ENCODE measurements around the gene CTDSPL.
A peak's percentile ranks its signal among the peaks of the same experiment; 100 is the strongest.

Gene CTDSPL

DNA sequence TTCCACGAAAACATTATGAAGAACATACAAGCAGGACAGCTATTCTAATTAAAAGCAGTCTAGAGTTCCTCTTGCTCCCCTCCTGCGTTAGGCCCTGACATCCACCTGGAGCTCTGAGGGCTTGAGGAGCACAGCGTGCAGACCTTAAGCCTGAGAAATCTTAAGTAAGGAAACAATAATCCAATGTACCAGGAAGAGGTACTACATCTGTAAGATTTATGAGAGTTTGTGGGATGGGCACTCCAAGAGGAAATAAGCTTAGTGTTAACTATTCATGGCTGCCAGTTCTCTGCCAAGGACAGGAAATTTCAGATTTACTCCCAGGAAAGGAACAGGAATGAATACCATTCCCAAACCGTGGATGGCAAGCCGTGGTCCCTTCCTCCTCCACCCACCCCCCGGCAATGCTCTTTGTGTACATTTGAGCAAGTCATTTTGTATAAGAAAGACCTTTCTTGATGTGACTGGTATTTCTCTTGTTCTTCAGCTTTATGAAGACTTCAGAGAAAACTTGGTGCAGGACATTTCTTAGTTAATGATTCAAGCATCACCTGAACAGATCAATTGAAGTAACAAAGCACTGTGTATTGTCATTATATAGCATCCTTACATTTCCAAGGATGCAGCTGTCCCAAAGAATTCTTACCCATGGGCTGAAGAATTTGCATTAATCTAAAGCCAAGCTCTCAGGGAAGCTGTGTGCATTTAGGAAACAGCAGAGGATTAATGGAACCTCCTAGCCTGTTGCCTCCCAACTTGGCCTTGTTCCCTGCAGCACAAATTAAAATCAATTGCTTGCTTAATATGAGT, 100.1 kb downstream of the CTDSPL start:
- peak overlapping the region; percentile 81 to 86 for H3K27ac ChIP-seq (ENCODE audit: low read depth in 2 of 2, low read length in 2 of 2)

DNA sequence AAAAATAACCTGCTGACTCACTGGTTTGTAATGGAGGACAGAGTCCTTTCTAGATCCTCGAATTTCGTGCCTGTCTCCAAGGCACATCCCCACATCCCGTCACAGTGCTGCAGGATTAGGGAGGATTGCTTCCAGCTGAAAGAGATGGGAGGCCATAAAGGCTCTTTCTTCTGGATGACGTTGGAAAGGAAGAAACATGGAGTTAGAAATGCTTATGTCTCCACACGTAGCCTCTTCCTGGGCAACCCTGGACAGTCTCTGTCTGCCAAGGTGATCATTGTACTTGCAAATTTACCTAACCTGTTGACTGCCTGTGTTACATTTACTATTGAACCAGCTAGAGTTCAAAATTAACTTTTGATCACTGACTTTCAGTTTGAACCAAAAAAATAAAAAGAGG, 101.3 kb downstream of the CTDSPL start:
- H3K4me3 ChIP-seq (ENCODE audit: low read length in 2 of 2) = no peak overlapping the region
- H3K4me1 ChIP-seq (ENCODE audit: control insufficient read depth in 2 of 2, insufficient read depth in 2 of 2, low read length in 2 of 2) = peaks cover 23 to 44% of the 10 kb centered on the region in 2 donors
- no peaks in the 10 kb centered on the region for H3K27me3 ChIP-seq (ENCODE audit: control insufficient read depth in 2 of 2, insufficient read depth in 2 of 2, low read length in 2 of 2)
- H3K27ac ChIP-seq (ENCODE audit: low read depth in 2 of 2, low read length in 2 of 2) = peak overlapping the region; percentile 59 to 74
- H3K36me3 ChIP-seq (ENCODE audit: control insufficient read depth in 2 of 2, insufficient read depth in 2 of 2, low read length in 2 of 2) = no peaks in the 10 kb centered on the region
- H3K9me3 ChIP-seq (ENCODE audit: control insufficient read depth in 2 of 2, low read length in 2 of 2) = no peaks in the 10 kb centered on the region
- H3K9ac ChIP-seq (ENCODE audit: low read depth in 1 of 2, low read length in 2 of 2) = no peak overlapping the region

More for the DNA sequence above, 100.1 kb downstream of the CTDSPL start:
- no peaks in the 10 kb centered on the region for H3K36me3 ChIP-seq (ENCODE audit: control insufficient read depth in 2 of 2, insufficient read depth in 2 of 2, low read length in 2 of 2)
- peak overlapping the region in 1 of 2 donors; percentile 31 for H3K9ac ChIP-seq (ENCODE audit: low read depth in 1 of 2, low read length in 2 of 2)
- no peaks in the 10 kb centered on the region for H3K27me3 ChIP-seq (ENCODE audit: control insufficient read depth in 2 of 2, insufficient read depth in 2 of 2, low read length in 2 of 2)
- no peaks in the 10 kb centered on the region for H3K9me3 ChIP-seq (ENCODE audit: control insufficient read depth in 2 of 2, low read length in 2 of 2)
- H3K4me1 ChIP-seq (ENCODE audit: control insufficient read depth in 2 of 2, insufficient read depth in 2 of 2, low read length in 2 of 2) = peaks cover 23 to 49% of the 10 kb centered on the region in 2 donors
- H3K4me3 ChIP-seq (ENCODE audit: low read length in 2 of 2) = no peak overlapping the region

DNA sequence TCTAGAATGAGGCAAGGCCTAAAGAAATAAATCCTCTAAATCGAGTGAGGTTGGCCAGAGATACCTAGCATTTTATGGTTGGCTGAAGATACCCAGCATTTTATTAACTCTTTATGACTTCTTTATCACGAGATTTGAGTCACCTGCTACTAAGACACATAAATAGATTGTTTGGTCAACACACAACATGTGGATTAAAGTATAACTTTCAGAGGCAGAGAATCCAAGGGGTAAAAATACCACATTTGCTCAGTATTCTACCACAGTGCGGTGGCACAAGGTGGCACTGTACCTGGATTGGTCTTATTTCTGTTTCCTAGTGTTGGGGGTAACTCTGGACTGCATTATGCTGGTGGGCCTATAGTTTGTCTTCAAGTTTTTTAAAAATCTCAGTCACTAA, 102.0 kb downstream of the CTDSPL start:
- Histone ChIP-seq H3K27ac (ENCODE audit: low read depth in 2 of 2, low read length in 2 of 2) (peak overlapping the region; percentile 59 to 74), H3K9me3 (ENCODE audit: control insufficient read depth in 2 of 2, low read length in 2 of 2) (no peaks in the 10 kb centered on the region), H3K27me3 (ENCODE audit: control insufficient read depth in 2 of 2, insufficient read depth in 2 of 2, low read length in 2 of 2) (no peaks in the 10 kb centered on the region), H3K36me3 (ENCODE audit: control insufficient read depth in 2 of 2, insufficient read depth in 2 of 2, low read length in 2 of 2) (peaks cover 0 to 2% of the 10 kb centered on the region in 2 donors), H3K9ac (ENCODE audit: low read depth in 1 of 2, low read length in 2 of 2) (no peak overlapping the region), H3K4me1 (ENCODE audit: control insufficient read depth in 2 of 2, insufficient read depth in 2 of 2, low read length in 2 of 2) (peaks cover 23 to 44% of the 10 kb centered on the region in 2 donors), H3K4me3 (ENCODE audit: low read length in 2 of 2) (no peak overlapping the region)

DNA sequence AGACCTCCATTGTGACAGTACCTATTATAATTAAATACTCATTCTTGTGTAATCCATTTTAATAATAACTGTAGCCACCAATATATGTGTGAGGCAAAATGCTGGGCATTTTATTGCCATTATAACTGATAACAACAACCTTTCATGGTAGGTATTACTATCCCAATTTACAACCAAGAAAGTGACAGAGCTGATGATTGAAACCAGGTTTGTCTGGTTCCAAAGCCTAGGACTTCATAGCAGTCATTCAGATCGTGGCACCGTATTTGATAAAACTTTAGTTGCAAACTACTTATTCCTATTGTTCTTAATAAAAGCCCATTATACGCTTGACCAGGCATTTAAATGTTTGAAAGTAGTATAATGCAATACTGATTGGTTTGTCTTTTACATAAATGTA, 102.5 kb downstream of the CTDSPL start:
- Histone ChIP-seq H3K9ac (ENCODE audit: low read depth in 1 of 2, low read length in 2 of 2) (peak overlapping the region in 1 of 2 donors; percentile 33), H3K27ac (ENCODE audit: low read depth in 2 of 2, low read length in 2 of 2) (peak overlapping the region; percentile 69 to 77), H3K4me3 (ENCODE audit: low read length in 2 of 2) (peak overlapping the region in 1 of 2 donors; percentile 5), H3K4me1 (ENCODE audit: control insufficient read depth in 2 of 2, insufficient read depth in 2 of 2, low read length in 2 of 2) (peaks cover 23 to 44% of the 10 kb centered on the region in 2 donors), H3K36me3 (ENCODE audit: control insufficient read depth in 2 of 2, insufficient read depth in 2 of 2, low read length in 2 of 2) (peaks cover 0 to 4% of the 10 kb centered on the region in 2 donors), H3K9me3 (ENCODE audit: control insufficient read depth in 2 of 2, low read length in 2 of 2) (no peaks in the 10 kb centered on the region), H3K27me3 (ENCODE audit: control insufficient read depth in 2 of 2, insufficient read depth in 2 of 2, low read length in 2 of 2) (no peaks in the 10 kb centered on the region)

DNA sequence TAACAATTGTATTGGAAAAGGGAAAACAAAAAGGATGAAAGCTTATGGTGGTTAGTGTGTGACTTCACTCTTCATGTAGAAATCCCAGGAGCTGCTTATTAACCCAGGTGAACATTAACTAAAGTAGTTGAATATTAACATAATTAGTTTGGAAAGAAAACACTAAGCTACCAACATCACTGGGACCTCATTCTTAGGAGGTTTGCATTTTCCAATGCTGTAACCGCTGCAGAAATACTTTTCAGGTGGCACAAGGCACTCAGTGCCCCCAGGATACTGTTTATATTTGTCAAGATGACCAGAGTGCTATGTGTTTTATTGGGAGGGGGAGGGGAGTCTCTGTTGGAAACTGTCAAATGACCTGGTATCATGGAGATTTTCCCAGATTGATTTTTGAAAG, 103.0 kb downstream of the CTDSPL start:
- Histone ChIP-seq H3K36me3 (ENCODE audit: control insufficient read depth in 2 of 2, insufficient read depth in 2 of 2, low read length in 2 of 2) (peaks cover 0 to 4% of the 10 kb centered on the region in 2 donors), H3K9ac (ENCODE audit: low read depth in 1 of 2, low read length in 2 of 2) (peak overlapping the region in 1 of 2 donors; percentile 33), H3K9me3 (ENCODE audit: control insufficient read depth in 2 of 2, low read length in 2 of 2) (no peaks in the 10 kb centered on the region), H3K4me1 (ENCODE audit: control insufficient read depth in 2 of 2, insufficient read depth in 2 of 2, low read length in 2 of 2) (peaks cover 23 to 44% of the 10 kb centered on the region in 2 donors), H3K27me3 (ENCODE audit: control insufficient read depth in 2 of 2, insufficient read depth in 2 of 2, low read length in 2 of 2) (no peaks in the 10 kb centered on the region), H3K4me3 (ENCODE audit: low read length in 2 of 2) (peak overlapping the region in 1 of 2 donors; percentile 5), H3K27ac (ENCODE audit: low read depth in 2 of 2, low read length in 2 of 2) (peak overlapping the region; percentile 69 to 77)

DNA sequence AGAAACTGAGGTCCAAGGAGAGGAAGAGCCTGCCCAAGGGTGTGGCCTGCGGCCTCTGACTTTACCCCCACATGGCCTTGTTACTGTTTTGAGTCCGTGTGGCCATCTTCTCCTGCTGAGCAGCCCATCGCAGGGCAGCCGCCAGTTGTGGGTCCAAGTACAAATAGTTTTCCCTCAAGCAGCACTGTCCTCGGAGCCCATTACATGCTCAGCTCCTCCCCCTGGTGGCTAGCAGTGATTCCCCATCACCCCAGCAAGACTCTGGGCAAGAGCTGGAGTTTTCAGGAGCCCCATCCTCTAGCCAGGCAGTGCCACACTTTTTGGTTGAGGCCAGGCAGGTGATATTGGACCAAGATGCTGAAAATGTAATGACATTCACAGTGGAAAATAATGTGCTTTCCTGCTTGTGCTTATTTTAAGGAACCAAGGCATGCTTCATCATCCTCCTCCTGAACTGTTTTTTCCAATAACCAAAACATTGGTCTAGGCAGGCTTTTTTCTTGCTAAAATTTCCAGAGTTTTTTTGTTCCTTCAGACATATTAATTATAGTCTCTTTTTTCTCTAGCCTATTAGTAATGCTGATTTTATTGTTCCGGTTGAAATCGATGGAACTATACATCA, 105.7 kb downstream of the CTDSPL start:
- H3K27me3 ChIP-seq (ENCODE audit: control insufficient read depth in 2 of 2, insufficient read depth in 2 of 2, low read length in 2 of 2) = no peaks in the 10 kb centered on the region
- no peaks in the 10 kb centered on the region for H3K9me3 ChIP-seq (ENCODE audit: control insufficient read depth in 2 of 2, low read length in 2 of 2)
- H3K4me3 ChIP-seq (ENCODE audit: low read length in 2 of 2) = no peak overlapping the region
- H3K4me1 ChIP-seq (ENCODE audit: control insufficient read depth in 2 of 2, insufficient read depth in 2 of 2, low read length in 2 of 2) = peaks cover 11 to 31% of the 10 kb centered on the region in 2 donors
- no peak overlapping the region for H3K9ac ChIP-seq (ENCODE audit: low read depth in 1 of 2, low read length in 2 of 2)
- peaks cover 0 to 6% of the 10 kb centered on the region in 2 donors for H3K36me3 ChIP-seq (ENCODE audit: control insufficient read depth in 2 of 2, insufficient read depth in 2 of 2, low read length in 2 of 2)
- H3K27ac ChIP-seq (ENCODE audit: low read depth in 2 of 2, low read length in 2 of 2) = no peak overlapping the region

DNA sequence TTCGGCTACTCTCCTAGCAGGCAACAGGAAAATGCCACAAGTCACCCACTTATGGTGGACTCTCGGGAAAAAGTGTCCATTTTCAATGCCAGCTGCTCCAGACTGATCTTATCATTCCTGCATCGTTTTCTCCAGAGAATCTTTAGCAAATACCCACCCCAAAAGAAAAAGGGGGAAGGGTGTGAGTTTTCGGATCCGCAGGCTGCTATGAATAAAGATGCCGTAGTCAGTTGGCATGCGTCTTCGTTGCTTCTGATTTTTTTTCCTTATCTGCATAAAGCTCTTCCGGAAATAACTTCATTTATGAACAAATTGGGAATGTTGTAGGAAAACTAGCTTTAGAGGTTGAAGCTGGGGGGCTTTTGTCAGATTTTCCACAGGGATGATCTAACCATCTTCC, 106.5 kb downstream of the CTDSPL start:
- Histone ChIP-seq H3K4me1 (ENCODE audit: control insufficient read depth in 2 of 2, insufficient read depth in 2 of 2, low read length in 2 of 2) (peaks cover 7 to 25% of the 10 kb centered on the region in 2 donors), H3K36me3 (ENCODE audit: control insufficient read depth in 2 of 2, insufficient read depth in 2 of 2, low read length in 2 of 2) (peaks cover 0 to 8% of the 10 kb centered on the region in 2 donors), H3K9me3 (ENCODE audit: control insufficient read depth in 2 of 2, low read length in 2 of 2) (no peaks in the 10 kb centered on the region), H3K27ac (ENCODE audit: low read depth in 2 of 2, low read length in 2 of 2) (no peak overlapping the region), H3K9ac (ENCODE audit: low read depth in 1 of 2, low read length in 2 of 2) (no peak overlapping the region), H3K4me3 (ENCODE audit: low read length in 2 of 2) (no peak overlapping the region), H3K27me3 (ENCODE audit: control insufficient read depth in 2 of 2, insufficient read depth in 2 of 2, low read length in 2 of 2) (no peaks in the 10 kb centered on the region)

DNA sequence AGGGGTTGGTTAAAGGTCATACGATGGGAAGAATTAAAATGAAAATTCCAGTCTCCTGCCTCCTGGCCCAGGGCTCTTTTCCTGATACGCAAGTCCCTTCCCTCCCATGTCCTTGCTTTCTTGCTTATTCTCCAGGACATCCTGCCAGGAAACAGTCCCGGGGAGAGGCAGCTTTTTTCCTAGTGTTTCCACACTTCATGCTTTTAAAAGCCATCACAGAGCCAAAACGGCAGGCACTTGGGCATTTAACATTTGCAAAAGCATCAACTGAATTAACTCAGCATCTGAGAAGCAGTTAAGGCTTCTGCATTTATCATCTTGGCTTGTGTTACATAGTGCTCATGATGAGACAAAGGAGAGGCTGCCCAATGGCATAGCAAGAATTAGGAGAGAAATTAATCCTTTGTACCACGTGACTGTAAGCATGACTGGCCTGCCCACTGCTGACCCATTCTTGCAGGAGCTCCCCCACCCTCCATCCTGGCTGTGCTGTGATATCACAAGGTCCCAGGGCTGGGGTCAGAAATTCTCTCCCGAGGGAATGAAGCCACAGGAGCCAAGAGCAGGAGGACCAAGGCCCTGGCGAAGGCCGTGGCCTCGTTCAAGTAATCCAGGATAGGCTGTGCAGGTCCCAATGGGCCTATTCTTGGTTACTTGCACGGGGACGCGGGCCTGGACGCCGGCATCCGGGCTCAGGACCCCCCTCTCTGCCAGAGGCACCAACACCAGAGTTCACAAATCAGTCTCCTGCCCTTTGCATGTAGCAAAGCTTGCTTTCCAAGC, 107.3 kb downstream of the CTDSPL start:
- peaks cover 6 to 18% of the 10 kb centered on the region in 2 donors for H3K4me1 ChIP-seq (ENCODE audit: control insufficient read depth in 2 of 2, insufficient read depth in 2 of 2, low read length in 2 of 2)

DNA sequence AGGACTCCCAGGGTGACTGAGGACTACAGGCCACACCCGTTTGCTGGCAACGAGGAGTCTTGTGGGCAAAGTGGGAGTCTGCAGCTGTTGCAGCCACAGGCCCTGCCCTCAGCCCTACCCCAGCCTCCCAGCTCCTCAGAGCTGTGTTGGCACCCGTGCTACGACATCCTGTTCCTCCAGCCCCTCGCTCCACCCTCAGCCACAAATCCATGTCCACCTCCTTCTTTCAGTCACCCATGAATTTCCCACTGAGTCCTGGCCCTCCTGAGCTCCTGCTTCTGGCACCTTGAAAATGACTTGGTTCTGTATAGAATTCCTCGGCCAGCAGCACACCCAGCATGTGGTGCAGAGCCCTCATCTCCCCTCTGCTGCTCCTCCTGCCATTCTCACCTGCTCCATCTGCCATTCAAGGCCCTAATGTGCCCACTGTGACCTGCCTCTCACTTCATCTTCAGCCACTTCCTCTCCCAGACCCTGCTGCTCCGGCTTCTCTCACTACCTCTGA, 108.0 kb downstream of the CTDSPL start:
- Histone ChIP-seq H3K4me3 (ENCODE audit: low read length in 2 of 2) (no peak overlapping the region), H3K9me3 (ENCODE audit: control insufficient read depth in 2 of 2, low read length in 2 of 2) (no peaks in the 10 kb centered on the region), H3K27ac (ENCODE audit: low read depth in 2 of 2, low read length in 2 of 2) (no peak overlapping the region), H3K36me3 (ENCODE audit: control insufficient read depth in 2 of 2, insufficient read depth in 2 of 2, low read length in 2 of 2) (peaks cover 3 to 10% of the 10 kb centered on the region in 2 donors), H3K9ac (ENCODE audit: low read depth in 1 of 2, low read length in 2 of 2) (no peak overlapping the region), H3K4me1 (ENCODE audit: control insufficient read depth in 2 of 2, insufficient read depth in 2 of 2, low read length in 2 of 2) (peaks cover 0 to 12% of the 10 kb centered on the region in 2 donors), H3K27me3 (ENCODE audit: control insufficient read depth in 2 of 2, insufficient read depth in 2 of 2, low read length in 2 of 2) (no peaks in the 10 kb centered on the region)

More for the DNA sequence above, 107.3 kb downstream of the CTDSPL start:
- no peak overlapping the region for H3K9ac ChIP-seq (ENCODE audit: low read depth in 1 of 2, low read length in 2 of 2)
- no peaks in the 10 kb centered on the region for H3K9me3 ChIP-seq (ENCODE audit: control insufficient read depth in 2 of 2, low read length in 2 of 2)
- no peak overlapping the region for H3K4me3 ChIP-seq (ENCODE audit: low read length in 2 of 2)
- peaks cover 3 to 10% of the 10 kb centered on the region in 2 donors for H3K36me3 ChIP-seq (ENCODE audit: control insufficient read depth in 2 of 2, insufficient read depth in 2 of 2, low read length in 2 of 2)
- no peak overlapping the region for H3K27ac ChIP-seq (ENCODE audit: low read depth in 2 of 2, low read length in 2 of 2)
- no peaks in the 10 kb centered on the region for H3K27me3 ChIP-seq (ENCODE audit: control insufficient read depth in 2 of 2, insufficient read depth in 2 of 2, low read length in 2 of 2)
